Prostate gland (tissue), 2 donors: ENCODE results near the gene RXYLT1.
"Not testable (repeated sequence)": the region's sequence is repeated elsewhere in the genome, so short reads cannot be mapped to it uniquely, and the experiment has no call there.

Experiments used
- CTCF ChIP-seq, 4 experiments: fragments of 200-600 bp in 2 of 4; fragments of 450-650 bp in 2 of 4; sonication (generic) in 2 of 4; IDR thresholded peaks; 1 replicate in 3 of 4; 2 replicates in 1 of 4; pipeline ENCODE4 v1.5.1; 2016 to 2019; ENCODE audit warnings: antibody characterized with exemption in 4 of 4, mild to moderate bottlenecking in 2 of 4, moderate library complexity in 2 of 4
- POLR2AphosphoS5 ChIP-seq: sonication (generic); formaldehyde crosslinking; IDR thresholded peaks from one replicate; pipeline ENCODE4 v1.6.1; 2017; ENCODE audit warnings: antibody characterized with exemption

- not testable (repeated sequence) for TF ChIP-seq CTCF (IDR thresholded peaks at IDR 0.05); POLR2AphosphoS5
Observed at GRCh38 chr12:63746470-63746869, 33.2 kb upstream of the RXYLT1 start.
